ENCODE data around the gene ITGB4.

Gene ITGB4

DNA sequence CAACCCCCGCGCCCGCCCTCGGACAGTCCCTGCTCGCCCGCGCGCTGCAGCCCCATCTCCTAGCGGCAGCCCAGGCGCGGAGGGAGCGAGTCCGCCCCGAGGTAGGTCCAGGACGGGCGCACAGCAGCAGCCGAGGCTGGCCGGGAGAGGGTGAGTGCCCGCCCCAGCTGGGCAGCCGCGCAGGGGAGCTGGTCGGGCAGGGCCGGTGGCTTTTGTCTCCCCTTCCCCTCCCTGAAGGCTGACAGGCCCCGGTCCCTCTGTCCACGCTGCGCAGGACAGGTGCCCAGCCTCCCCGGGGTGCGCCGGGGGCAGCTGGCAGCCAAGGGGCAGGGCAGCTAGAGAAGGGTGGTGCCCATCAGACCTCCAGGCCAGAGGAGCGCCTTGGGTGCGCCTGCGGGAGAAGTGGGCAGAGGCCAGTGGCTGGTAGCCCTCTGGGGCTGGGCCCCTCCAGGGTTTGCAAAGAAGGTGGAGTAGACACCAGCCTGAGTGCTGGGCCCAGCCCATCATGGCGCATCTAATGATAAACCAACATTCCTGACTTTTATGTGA lies 278 bp downstream of the ITGB4 start:
- in situ Hi-C loops (cut with MboI; ENCODE audit: low pct_unique_long_range_greater_than_20kb, low sequenced_read_pairs, unreplicated experiment) = no loop called here
- TF ChIP-seq, protein P1, sequence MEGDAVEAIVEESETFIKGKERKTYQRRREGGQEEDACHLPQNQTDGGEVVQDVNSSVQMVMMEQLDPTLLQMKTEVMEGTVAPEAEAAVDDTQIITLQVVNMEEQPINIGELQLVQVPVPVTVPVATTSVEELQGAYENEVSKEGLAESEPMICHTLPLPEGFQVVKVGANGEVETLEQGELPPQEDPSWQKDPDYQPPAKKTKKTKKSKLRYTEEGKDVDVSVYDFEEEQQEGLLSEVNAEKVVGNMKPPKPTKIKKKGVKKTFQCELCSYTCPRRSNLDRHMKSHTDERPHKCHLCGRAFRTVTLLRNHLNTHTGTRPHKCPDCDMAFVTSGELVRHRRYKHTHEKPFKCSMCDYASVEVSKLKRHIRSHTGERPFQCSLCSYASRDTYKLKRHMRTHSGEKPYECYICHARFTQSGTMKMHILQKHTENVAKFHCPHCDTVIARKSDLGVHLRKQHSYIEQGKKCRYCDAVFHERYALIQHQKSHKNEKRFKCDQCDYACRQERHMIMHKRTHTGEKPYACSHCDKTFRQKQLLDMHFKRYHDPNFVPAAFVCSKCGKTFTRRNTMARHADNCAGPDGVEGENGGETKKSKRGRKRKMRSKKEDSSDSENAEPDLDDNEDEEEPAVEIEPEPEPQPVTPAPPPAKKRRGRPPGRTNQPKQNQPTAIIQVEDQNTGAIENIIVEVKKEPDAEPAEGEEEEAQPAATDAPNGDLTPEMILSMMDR (IDR thresholded peaks at IDR 0.05; ENCODE audit: extremely low read depth, insufficient read depth, missing control alignments) = no peak

GRCh38 chr17:75722076-75722475 lies 817 bp downstream of the ITGB4 start:
- in situ Hi-C loops (cut with MboI; ENCODE audit: low pct_unique_long_range_greater_than_20kb, low sequenced_read_pairs, unreplicated experiment) = no loop called here
- DNase-seq (ENCODE audit: low spot score) = no peak
- TF ChIP-seq, protein P1 (IDR thresholded peaks at IDR 0.05; ENCODE audit: extremely low read depth, insufficient read depth, missing control alignments) = no peak

More for the DNA sequence above, 278 bp downstream of the ITGB4 start:
- DNase-seq (ENCODE audit: low spot score) = no peak

DNA sequence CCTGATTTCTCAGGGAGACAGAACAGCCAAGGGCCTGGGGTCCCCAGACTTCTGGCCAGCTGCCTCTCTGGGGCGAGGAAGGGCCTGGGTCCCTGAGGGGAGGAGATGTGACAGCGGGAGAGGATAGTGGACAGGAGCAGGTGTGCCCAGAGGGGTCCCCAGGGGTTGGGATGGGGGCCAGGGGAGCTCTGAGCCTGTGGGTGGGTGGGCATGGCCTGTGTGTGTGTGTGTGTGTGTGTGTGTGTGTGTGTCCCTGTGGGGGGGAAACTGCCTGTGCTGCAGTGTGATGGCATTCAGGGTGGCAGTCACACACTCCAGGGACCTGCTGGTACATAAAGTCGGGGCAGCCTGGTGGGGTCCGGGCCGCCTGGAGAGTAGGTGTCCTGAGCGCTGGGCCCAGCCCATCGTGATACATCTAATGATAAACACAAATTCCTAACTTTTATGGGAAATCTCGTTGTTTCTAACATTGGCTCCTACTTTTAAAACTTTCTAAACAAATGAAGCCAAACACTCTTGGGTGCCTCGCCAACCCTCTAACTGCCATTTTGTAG lies 1.4 kb downstream of the ITGB4 start:
- no peak for DNase-seq (ENCODE audit: low spot score)
- TF ChIP-seq, protein P1 (IDR thresholded peaks at IDR 0.05; ENCODE audit: extremely low read depth, insufficient read depth, missing control alignments) = no peak
- in situ Hi-C loops (cut with MboI; ENCODE audit: low pct_unique_long_range_greater_than_20kb, low sequenced_read_pairs, unreplicated experiment) = no loop called here

GRCh38 chr17:75723171-75723930 lies 2.1 kb downstream of the ITGB4 start:
- in situ Hi-C loops (cut with MboI; ENCODE audit: low pct_unique_long_range_greater_than_20kb, low sequenced_read_pairs, unreplicated experiment) = no loop called here
- TF ChIP-seq, protein P1 (IDR thresholded peaks at IDR 0.05; ENCODE audit: extremely low read depth, insufficient read depth, missing control alignments) = no peak
- DNase-seq (ENCODE audit: low spot score) = no peak

- TF ChIP-seq, protein P1 (IDR thresholded peaks at IDR 0.05; ENCODE audit: extremely low read depth, insufficient read depth, missing control alignments) = no peak
- in situ Hi-C loops (cut with MboI; ENCODE audit: low pct_unique_long_range_greater_than_20kb, low sequenced_read_pairs, unreplicated experiment) = no loop called here
- DNase-seq (ENCODE audit: low spot score) = no peak
Observed at GRCh38 chr17:75724016-75725003, 3.1 kb downstream of the ITGB4 start.

DNA sequence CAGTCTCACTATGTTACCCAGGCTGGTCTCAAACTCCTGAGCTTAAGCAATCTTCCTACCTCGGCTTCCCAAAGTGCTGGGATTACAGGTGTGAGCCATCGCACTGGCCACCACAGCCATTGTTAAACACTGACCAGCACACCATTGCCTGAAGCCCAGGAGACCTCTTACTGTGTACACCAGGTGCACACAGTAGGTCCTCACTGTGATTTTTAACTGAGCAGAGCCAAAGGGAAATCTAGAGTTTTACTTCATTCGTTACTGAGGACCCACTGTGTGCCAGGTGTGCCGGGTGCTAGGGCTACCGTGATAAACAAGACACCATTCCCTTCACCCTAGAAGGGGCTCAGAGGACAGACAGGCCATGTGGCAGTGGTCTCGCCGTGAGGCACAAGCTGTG lies 4.2 kb downstream of the ITGB4 start:
- TF ChIP-seq, protein P1 (IDR thresholded peaks at IDR 0.05; ENCODE audit: extremely low read depth, insufficient read depth, missing control alignments) = no peak
- DNase-seq (ENCODE audit: low spot score) = no peak
- in situ Hi-C loops (cut with MboI; ENCODE audit: low pct_unique_long_range_greater_than_20kb, low sequenced_read_pairs, unreplicated experiment) = no loop called here
